Dermis microvascular lymphatic vessel endothelial cell (primary cell): ENCODE results near the gene PDE4D. TPM values are rescaled to one million over a fixed set of nuclear protein-coding genes. Genes with fewer than 3 reads are reported as not detected.

Source experiments
- DNase-seq, 2 donors: peaks; one replicate each; pipeline versions ENCODE4 v3.0.0 to v3.0.0-alpha.2; 2010; ENCODE audit warnings: low read depth in 2 of 2
- total RNA-seq: library from RNA; depleted of rRNA; stranded (reverse); fragments of >200 nt; gene quantifications from 2 replicates; pipeline ENCODE4 v1.2.1, GENCODE V29; 2014

The PDE4D gene
- total RNA-seq, 1 donor from 2014 or later: 22.1 TPM

GRCh38 chr5:59266410-59266809, 627.1 kb downstream of the PDE4D start:
- DNase-seq: no peak

GRCh38 chr5:59264639-59265245, 628.8 kb downstream of the PDE4D start:
- DNase-seq: no peak

- no peak for DNase-seq
Observed at GRCh38 chr5:59264013-59264412, 629.5 kb downstream of the PDE4D start.

GRCh38 chr5:59261969-59262368, 631.6 kb downstream of the PDE4D start:
- DNase-seq: no peak

GRCh38 chr5:59260973-59261372, 632.6 kb downstream of the PDE4D start:
- no peak for DNase-seq

GRCh38 chr5:59260200-59260599, 633.3 kb downstream of the PDE4D start:
- DNase-seq: no peak

- no peak for DNase-seq
Observed at GRCh38 chr5:59259237-59259636, 634.3 kb downstream of the PDE4D start.

- DNase-seq: no peak
Observed at GRCh38 chr5:59257488-59258400, 635.8 kb downstream of the PDE4D start.

GRCh38 chr5:59256331-59256730, 637.2 kb downstream of the PDE4D start:
- no peak for DNase-seq

GRCh38 chr5:59254055-59254687, 639.4 kb downstream of the PDE4D start:
- no peak for DNase-seq

- no peak for DNase-seq
Observed at GRCh38 chr5:59253625-59254024, 639.9 kb downstream of the PDE4D start.

GRCh38 chr5:59251627-59252026, 641.9 kb downstream of the PDE4D start:
- no peak for DNase-seq

- no peak for DNase-seq
Observed at GRCh38 chr5:59249726-59250125, 643.8 kb downstream of the PDE4D start.

- DNase-seq: no peak
Observed at GRCh38 chr5:59249160-59249559, 644.4 kb downstream of the PDE4D start.

- DNase-seq: no peak
Observed at GRCh38 chr5:59246882-59247281, 646.6 kb downstream of the PDE4D start.

GRCh38 chr5:59246145-59246869, 647.2 kb downstream of the PDE4D start:
- peak in 1 of 2 donors; percentile 24 for DNase-seq

GRCh38 chr5:59245198-59245597, 648.3 kb downstream of the PDE4D start:
- DNase-seq: no peak

GRCh38 chr5:59241552-59241951, 652.0 kb downstream of the PDE4D start:
- no peak for DNase-seq

- DNase-seq: no peak
Observed at GRCh38 chr5:59241119-59241518, 652.4 kb downstream of the PDE4D start.

GRCh38 chr5:59238126-59238902, 655.2 kb downstream of the PDE4D start:
- DNase-seq: no peak

- DNase-seq: peak in 1 of 2 donors; percentile 30
Observed at GRCh38 chr5:59236986-59237385, 656.5 kb downstream of the PDE4D start.
